OCI-LY1 (cell line): ENCODE results near the gene STK17B.

Experiments
- H2AFZ ChIP-seq: fragments of 200-600 bp; sonication (generic), shearing (Covaris generic); 2 replicates; pipeline ENCODE4 v1.6.0; 2014; ENCODE audit warnings: antibody characterized with exemption, mild to moderate bottlenecking, low read length
- H3F3A ChIP-seq: fragments of 200-600 bp; sonication (generic), shearing (Covaris generic); 2 replicates; pipeline ENCODE4 v1.6.0; 2014; ENCODE audit warnings: mild to moderate bottlenecking, antibody characterized with exemption, low read length, moderate library complexity; ENCODE audit not compliant: insufficient read depth
- H3K27ac ChIP-seq: fragments of 200-600 bp; sonication (generic); 2 replicates; pipeline ENCODE4 v1.5.1; 2014; ENCODE audit warnings: low read length, mixed run types, mild to moderate bottlenecking, low read depth; ENCODE audit not compliant: poor library complexity, severe bottlenecking
- H3K27me3 ChIP-seq: fragments of 200-600 bp; sonication (generic); 2 replicates; pipeline ENCODE4 v1.6.0; 2014; ENCODE audit warnings: antibody characterized with exemption, mild to moderate bottlenecking, low read length, moderate library complexity; ENCODE audit not compliant: insufficient read depth
- H3K36me3 ChIP-seq: fragments of 200-600 bp; sonication (generic); 2 replicates; pipeline ENCODE4 v1.6.1; 2014; ENCODE audit warnings: mild to moderate bottlenecking, antibody characterized with exemption, low read length, moderate library complexity, mixed read lengths; ENCODE audit not compliant: insufficient read depth
- H3K4me1 ChIP-seq: fragments of 200-600 bp; sonication (generic); 2 replicates; pipeline ENCODE4 v1.5.1; 2014; ENCODE audit warnings: mild to moderate bottlenecking, low read length, moderate library complexity; ENCODE audit not compliant: insufficient read depth, severe bottlenecking
- H3K4me2 ChIP-seq: fragments of 200-600 bp; sonication (generic), shearing (Covaris generic); 2 replicates; pipeline ENCODE4 v1.6.1; 2014; ENCODE audit warnings: low read length
- H3K4me3 ChIP-seq: fragments of 200-600 bp; sonication (generic); 2 replicates; pipeline ENCODE4 v1.5.1; 2014; ENCODE audit warnings: low read length, low read depth, mild to moderate bottlenecking, mixed read lengths; ENCODE audit not compliant: poor library complexity, severe bottlenecking
- H3K79me2 ChIP-seq: fragments of 200-600 bp; shearing (Covaris generic); 2 replicates; pipeline ENCODE4 v1.6.1; 2016; ENCODE audit warnings: mixed run types, low read length, mixed read lengths; ENCODE audit not compliant: insufficient read depth
- H3K9ac ChIP-seq: fragments of 200-600 bp; sonication (generic), shearing (Covaris generic); 2 replicates; pipeline ENCODE4 v1.6.1; 2014; ENCODE audit warnings: mild to moderate bottlenecking, low read length, mixed read lengths
- H3K9me2 ChIP-seq: fragments of 200-600 bp; sonication (generic), shearing (Covaris generic); 2 replicates; pipeline ENCODE4 v1.6.1; 2014; ENCODE audit warnings: low read depth, mild to moderate bottlenecking, low read length, mixed read lengths
- H3K9me3 ChIP-seq: fragments of 200-600 bp; shearing (Covaris generic); 2 replicates; pipeline ENCODE4 v1.6.1; 2014; ENCODE audit warnings: low read length, mixed read lengths
- H4K20me1 ChIP-seq: fragments of 200-600 bp; sonication (generic), shearing (Covaris generic); 2 replicates; pipeline ENCODE4 v1.6.0; 2016; ENCODE audit warnings: mild to moderate bottlenecking, low read length; ENCODE audit not compliant: insufficient read depth
- CTCF ChIP-seq: fragments of 200-600 bp; sonication (generic), shearing (Covaris generic); IDR thresholded peaks from 2 replicates; pipeline ENCODE4 v1.5.1; 2017; ENCODE audit warnings: mild to moderate bottlenecking, antibody characterized with exemption, low read length, moderate library complexity, mixed read lengths
- EZH2 ChIP-seq: fragments of 200-600 bp; sonication (generic), shearing (Covaris generic); IDR thresholded peaks from 2 replicates; pipeline ENCODE4 v1.8.0; 2017; ENCODE audit warnings: borderline replicate concordance, mixed run types, mild to moderate bottlenecking, antibody characterized with exemption, low read length, moderate library complexity, mixed read lengths

The STK17B gene

GRCh38 chr2:196206804-196207203 lies 35.4 kb upstream of the STK17B start:
- no peaks in the 10 kb centered on the region for H3K36me3 ChIP-seq
- H3K27ac ChIP-seq = no peak overlapping the region
- H2AFZ ChIP-seq = no peak overlapping the region
- no peaks in the 10 kb centered on the region for H4K20me1 ChIP-seq
- TF ChIP-seq CTCF (no peak), EZH2 (no peak)
- H3K27me3 ChIP-seq = no peaks in the 10 kb centered on the region
- no peak overlapping the region for H3K4me3 ChIP-seq
- no peaks in the 10 kb centered on the region for H3K9me2 ChIP-seq
- H3K9me3 ChIP-seq = no peaks in the 10 kb centered on the region
- H3K4me2 ChIP-seq = no peak overlapping the region
- peaks cover 30% of the 10 kb centered on the region for H3K4me1 ChIP-seq
- no peaks in the 10 kb centered on the region for H3K79me2 ChIP-seq
- no peak overlapping the region for H3K9ac ChIP-seq
- H3F3A ChIP-seq = no peaks in the 10 kb centered on the region

- H3K79me2 ChIP-seq = no peaks in the 10 kb centered on the region
- H3K4me3 ChIP-seq = no peak overlapping the region
- H2AFZ ChIP-seq = no peak overlapping the region
- peaks cover 30% of the 10 kb centered on the region for H3K4me1 ChIP-seq
- H3K36me3 ChIP-seq = no peaks in the 10 kb centered on the region
- no peak overlapping the region for H3K9ac ChIP-seq
- TF ChIP-seq CTCF (no peak), EZH2 (no peak)
- no peaks in the 10 kb centered on the region for H3K9me3 ChIP-seq
- no peak overlapping the region for H3K27ac ChIP-seq
- H3K9me2 ChIP-seq = no peaks in the 10 kb centered on the region
- H3K4me2 ChIP-seq = no peak overlapping the region
- H3K27me3 ChIP-seq = no peaks in the 10 kb centered on the region
- no peaks in the 10 kb centered on the region for H3F3A ChIP-seq
- H4K20me1 ChIP-seq = no peaks in the 10 kb centered on the region
Measured at GRCh38 chr2:196205881-196206435, 34.6 kb upstream of the STK17B start.

- Histone ChIP-seq H3F3A (no peaks in the 10 kb centered on the region), H2AFZ (no peak overlapping the region)
Measured at GRCh38 chr2:196205011-196205766, 33.8 kb upstream of the STK17B start.

More at GRCh38 chr2:196205011-196205766, 33.8 kb upstream of the STK17B start:
- H3K79me2 ChIP-seq = no peaks in the 10 kb centered on the region
- no peak overlapping the region for H3K9ac ChIP-seq
- H4K20me1 ChIP-seq = no peaks in the 10 kb centered on the region
- H3K9me3 ChIP-seq = no peaks in the 10 kb centered on the region
- H3K4me2 ChIP-seq = no peak overlapping the region
- no peak for TF ChIP-seq CTCF
- no peak for TF ChIP-seq EZH2
- no peaks in the 10 kb centered on the region for H3K9me2 ChIP-seq
- peaks cover 32% of the 10 kb centered on the region for H3K4me1 ChIP-seq
- H3K27ac ChIP-seq = no peak overlapping the region
- no peaks in the 10 kb centered on the region for H3K27me3 ChIP-seq
- H3K36me3 ChIP-seq = no peaks in the 10 kb centered on the region
- no peak overlapping the region for H3K4me3 ChIP-seq
